GM12875 (cell line): Measurements from ENCODE around the gene GPR107.

Experiments used
- H3K4me3 ChIP-seq: one replicate; pipeline ENCODE4 v1.5.1; 2011; ENCODE audit warnings: low read depth, low read length, control low read depth
- CTCF ChIP-seq: IDR thresholded peaks from 2 replicates; pipeline ENCODE4 v1.5.1; 2011; ENCODE audit warnings: low read depth, mild to moderate bottlenecking, control low read depth, inconsistent platforms, low read length, moderate library complexity, borderline replicate concordance; ENCODE audit not compliant: insufficient read depth

Gene GPR107

GRCh38 chr9:130143958-130144366 is 90.3 kb downstream of the GPR107 start:
- TF ChIP-seq CTCF: no peak
- no peak overlapping the region for H3K4me3 ChIP-seq

- TF ChIP-seq CTCF: no peak
- no peak overlapping the region for H3K4me3 ChIP-seq
Measured at GRCh38 chr9:130144703-130145102, 91.0 kb downstream of the GPR107 start.

GRCh38 chr9:130145658-130146057 is 92.0 kb downstream of the GPR107 start:
- no peak for TF ChIP-seq CTCF
- no peak overlapping the region for H3K4me3 ChIP-seq

GRCh38 chr9:130147198-130147597 is 93.5 kb downstream of the GPR107 start:
- no peak for TF ChIP-seq CTCF
- H3K4me3 ChIP-seq: no peak overlapping the region

- H3K4me3 ChIP-seq: no peak overlapping the region
- TF ChIP-seq CTCF: no peak
Measured at GRCh38 chr9:130147910-130148309, 94.2 kb downstream of the GPR107 start.

GRCh38 chr9:130149031-130149430 is 95.3 kb downstream of the GPR107 start:
- TF ChIP-seq CTCF: no peak
- H3K4me3 ChIP-seq: no peak overlapping the region

- H3K4me3 ChIP-seq: no peak overlapping the region
- TF ChIP-seq CTCF: no peak
Measured at GRCh38 chr9:130149654-130150286, 96.1 kb downstream of the GPR107 start.
